ENCODE data around the gene TSPEAR.
"Not testable (repeated sequence)": the region's sequence is repeated elsewhere in the genome, so short reads cannot be mapped to it uniquely, and the experiment has no call there.

Gene TSPEAR

GRCh38 chr21:44697811-44698734 lies 13.3 kb downstream of the TSPEAR start:
- peaks cover 41 to 72% (median 57%) of the 10 kb centered on the region in 5 donors for H3K27me3 ChIP-seq (ENCODE audit: control insufficient read depth in 5 of 5, insufficient read depth in 4 of 5, low read length in 5 of 5)

GRCh38 chr21:44697172-44697810 lies 14.1 kb downstream of the TSPEAR start, which contains the start of gene KRTAP10-12:
KRTAP10-12 (plus strand) TSS chr21:44697172; CDS start chr21:44697202, 30 bp downstream.
- H3K36me3 ChIP-seq (ENCODE audit: control insufficient read depth in 5 of 5, insufficient read depth in 5 of 5, low read length in 5 of 5); H3K9ac ChIP-seq (ENCODE audit: low read length in 5 of 5); H3K4me3 ChIP-seq (ENCODE audit: low read depth in 1 of 5, low read length in 5 of 5); H3K4me1 ChIP-seq (ENCODE audit: control insufficient read depth in 5 of 5, insufficient read depth in 5 of 5, low read length in 5 of 5); H3K27ac ChIP-seq (ENCODE audit: low read depth, low read length): not testable (repeated sequence)
- peaks cover 0 to 14% (median 5%) of the 10 kb centered on the region in 5 donors for H3K9me3 ChIP-seq (ENCODE audit: control insufficient read depth in 5 of 5, low read length in 5 of 5)
- H3K27me3 ChIP-seq (ENCODE audit: control insufficient read depth in 5 of 5, insufficient read depth in 4 of 5, low read length in 5 of 5) = peaks cover 33 to 64% (median 50%) of the 10 kb centered on the region in 5 donors

More at GRCh38 chr21:44697811-44698734, 13.3 kb downstream of the TSPEAR start:
- Histone ChIP-seq H3K4me1 (ENCODE audit: control insufficient read depth in 5 of 5, insufficient read depth in 5 of 5, low read length in 5 of 5) (no peaks in the 10 kb centered on the region), H3K9ac (ENCODE audit: low read length in 5 of 5) (no peak overlapping the region), H3K9me3 (ENCODE audit: control insufficient read depth in 5 of 5, low read length in 5 of 5) (peaks cover 0 to 7% (median 2%) of the 10 kb centered on the region in 5 donors), H3K4me3 (ENCODE audit: low read depth in 1 of 5, low read length in 5 of 5) (no peak overlapping the region), H3K27ac (ENCODE audit: low read depth, low read length) (no peak overlapping the region), H3K36me3 (ENCODE audit: control insufficient read depth in 5 of 5, insufficient read depth in 5 of 5, low read length in 5 of 5) (no peaks in the 10 kb centered on the region)

GRCh38 chr21:44696572-44696971 lies 14.8 kb downstream of the TSPEAR start:
- peaks cover 31 to 57% (median 43%) of the 10 kb centered on the region in 5 donors for H3K27me3 ChIP-seq (ENCODE audit: control insufficient read depth in 5 of 5, insufficient read depth in 4 of 5, low read length in 5 of 5)

GRCh38 chr21:44695641-44696040 lies 15.7 kb downstream of the TSPEAR start:
- Histone ChIP-seq H3K9me3 (ENCODE audit: control insufficient read depth in 5 of 5, low read length in 5 of 5) (peaks cover 0 to 18% (median 5%) of the 10 kb centered on the region in 5 donors), H3K9ac (ENCODE audit: low read length in 5 of 5) (no peak overlapping the region), H3K27me3 (ENCODE audit: control insufficient read depth in 5 of 5, insufficient read depth in 4 of 5, low read length in 5 of 5) (peaks cover 25 to 48% (median 36%) of the 10 kb centered on the region in 5 donors), H3K4me3 (ENCODE audit: low read depth in 1 of 5, low read length in 5 of 5) (no peak overlapping the region), H3K4me1 (ENCODE audit: control insufficient read depth in 5 of 5, insufficient read depth in 5 of 5, low read length in 5 of 5) (no peaks in the 10 kb centered on the region), H3K36me3 (ENCODE audit: control insufficient read depth in 5 of 5, insufficient read depth in 5 of 5, low read length in 5 of 5) (no peaks in the 10 kb centered on the region), H3K27ac (ENCODE audit: low read depth, low read length) (no peak overlapping the region)

More at GRCh38 chr21:44696572-44696971, 14.8 kb downstream of the TSPEAR start:
- Histone ChIP-seq H3K4me1 (ENCODE audit: control insufficient read depth in 5 of 5, insufficient read depth in 5 of 5, low read length in 5 of 5) (no peaks in the 10 kb centered on the region), H3K36me3 (ENCODE audit: control insufficient read depth in 5 of 5, insufficient read depth in 5 of 5, low read length in 5 of 5) (no peaks in the 10 kb centered on the region), H3K9ac (ENCODE audit: low read length in 5 of 5) (no peak overlapping the region), H3K4me3 (ENCODE audit: low read depth in 1 of 5, low read length in 5 of 5) (no peak overlapping the region), H3K9me3 (ENCODE audit: control insufficient read depth in 5 of 5, low read length in 5 of 5) (peaks cover 0 to 18% (median 5%) of the 10 kb centered on the region in 5 donors), H3K27ac (ENCODE audit: low read depth, low read length) (no peak overlapping the region)

GRCh38 chr21:44695184-44695583 lies 16.2 kb downstream of the TSPEAR start:
- no peak overlapping the region for H3K9ac ChIP-seq (ENCODE audit: low read length in 5 of 5)
- no peak overlapping the region for H3K27ac ChIP-seq (ENCODE audit: low read depth, low read length)
- H3K9me3 ChIP-seq (ENCODE audit: control insufficient read depth in 5 of 5, low read length in 5 of 5) = peaks cover 0 to 18% (median 5%) of the 10 kb centered on the region in 5 donors
- no peaks in the 10 kb centered on the region for H3K4me1 ChIP-seq (ENCODE audit: control insufficient read depth in 5 of 5, insufficient read depth in 5 of 5, low read length in 5 of 5)
- H3K27me3 ChIP-seq (ENCODE audit: control insufficient read depth in 5 of 5, insufficient read depth in 4 of 5, low read length in 5 of 5) = peaks cover 25 to 43% (median 33%) of the 10 kb centered on the region in 5 donors
- no peak overlapping the region for H3K4me3 ChIP-seq (ENCODE audit: low read depth in 1 of 5, low read length in 5 of 5)
- H3K36me3 ChIP-seq (ENCODE audit: control insufficient read depth in 5 of 5, insufficient read depth in 5 of 5, low read length in 5 of 5) = no peaks in the 10 kb centered on the region

- H3K27ac ChIP-seq (ENCODE audit: low read depth, low read length) = no peak overlapping the region
- H3K4me3 ChIP-seq (ENCODE audit: low read depth in 1 of 5, low read length in 5 of 5) = no peak overlapping the region
- H3K27me3 ChIP-seq (ENCODE audit: control insufficient read depth in 5 of 5, insufficient read depth in 4 of 5, low read length in 5 of 5) = peaks cover 23 to 39% (median 29%) of the 10 kb centered on the region in 5 donors
- H3K9me3 ChIP-seq (ENCODE audit: control insufficient read depth in 5 of 5, low read length in 5 of 5) = peaks cover 0 to 18% (median 5%) of the 10 kb centered on the region in 5 donors
- H3K9ac ChIP-seq (ENCODE audit: low read length in 5 of 5) = no peak overlapping the region
- no peaks in the 10 kb centered on the region for H3K4me1 ChIP-seq (ENCODE audit: control insufficient read depth in 5 of 5, insufficient read depth in 5 of 5, low read length in 5 of 5)
- no peaks in the 10 kb centered on the region for H3K36me3 ChIP-seq (ENCODE audit: control insufficient read depth in 5 of 5, insufficient read depth in 5 of 5, low read length in 5 of 5)
Observed at GRCh38 chr21:44694776-44695175, 16.6 kb downstream of the TSPEAR start.

- no peak overlapping the region for H3K27ac ChIP-seq (ENCODE audit: low read depth, low read length)
- no peaks in the 10 kb centered on the region for H3K4me1 ChIP-seq (ENCODE audit: control insufficient read depth in 5 of 5, insufficient read depth in 5 of 5, low read length in 5 of 5)
- H3K9ac ChIP-seq (ENCODE audit: low read length in 5 of 5) = no peak overlapping the region
- H3K9me3 ChIP-seq (ENCODE audit: control insufficient read depth in 5 of 5, low read length in 5 of 5) = peaks cover 0 to 18% (median 5%) of the 10 kb centered on the region in 5 donors
- no peaks in the 10 kb centered on the region for H3K36me3 ChIP-seq (ENCODE audit: control insufficient read depth in 5 of 5, insufficient read depth in 5 of 5, low read length in 5 of 5)
- H3K4me3 ChIP-seq (ENCODE audit: low read depth in 1 of 5, low read length in 5 of 5) = no peak overlapping the region
- H3K27me3 ChIP-seq (ENCODE audit: control insufficient read depth in 5 of 5, insufficient read depth in 4 of 5, low read length in 5 of 5) = peaks cover 14 to 24% (median 17%) of the 10 kb centered on the region in 5 donors
Observed at GRCh38 chr21:44692798-44693512, 18.4 kb downstream of the TSPEAR start.

- Histone ChIP-seq H3K9ac (ENCODE audit: low read length in 5 of 5) (no peak overlapping the region), H3K4me3 (ENCODE audit: low read depth in 1 of 5, low read length in 5 of 5) (no peak overlapping the region), H3K4me1 (ENCODE audit: control insufficient read depth in 5 of 5, insufficient read depth in 5 of 5, low read length in 5 of 5) (peaks cover 0 to 2% (median 0%) of the 10 kb centered on the region in 5 donors), H3K27me3 (ENCODE audit: control insufficient read depth in 5 of 5, insufficient read depth in 4 of 5, low read length in 5 of 5) (peaks cover 9 to 26% (median 17%) of the 10 kb centered on the region in 5 donors), H3K36me3 (ENCODE audit: control insufficient read depth in 5 of 5, insufficient read depth in 5 of 5, low read length in 5 of 5) (no peaks in the 10 kb centered on the region), H3K9me3 (ENCODE audit: control insufficient read depth in 5 of 5, low read length in 5 of 5) (peaks cover 0 to 18% (median 5%) of the 10 kb centered on the region in 5 donors), H3K27ac (ENCODE audit: low read depth, low read length) (no peak overlapping the region)
Observed at GRCh38 chr21:44691686-44692085, 19.7 kb downstream of the TSPEAR start.

GRCh38 chr21:44689740-44690139 lies 21.6 kb downstream of the TSPEAR start:
- not testable (repeated sequence) for H3K27ac ChIP-seq (ENCODE audit: low read depth, low read length)

More at GRCh38 chr21:44689740-44690139, 21.6 kb downstream of the TSPEAR start:
- not testable (repeated sequence) for H3K4me1 ChIP-seq (ENCODE audit: control insufficient read depth in 5 of 5, insufficient read depth in 5 of 5, low read length in 5 of 5); H3K36me3 ChIP-seq (ENCODE audit: control insufficient read depth in 5 of 5, insufficient read depth in 5 of 5, low read length in 5 of 5); H3K4me3 ChIP-seq (ENCODE audit: low read depth in 1 of 5, low read length in 5 of 5); H3K9ac ChIP-seq (ENCODE audit: low read length in 5 of 5)
- peaks cover under 1 to 22% (median 12%) of the 10 kb centered on the region in 5 donors for H3K27me3 ChIP-seq (ENCODE audit: control insufficient read depth in 5 of 5, insufficient read depth in 4 of 5, low read length in 5 of 5)
- H3K9me3 ChIP-seq (ENCODE audit: control insufficient read depth in 5 of 5, low read length in 5 of 5) = peaks cover 0 to 18% (median 5%) of the 10 kb centered on the region in 5 donors

Measured in subcutaneous abdominal adipose tissue (tissue), 5 donors.